HepG2 (cell line): ENCODE measurements around the gene OLR1. TPM values are rescaled to one million over a fixed set of nuclear protein-coding genes. Genes with fewer than 3 reads are reported as not detected.

ENCODE experiments used
- AGO2 ChIP-seq: fragments of 200-400 bp; formaldehyde crosslinking; optimal IDR thresholded peaks from 2 replicates; pipeline ENCODE3; 2017; ENCODE audit warnings: mild to moderate bottlenecking, low read depth, low read length, moderate library complexity
- CC2D1A ChIP-seq: sonication (generic); formaldehyde crosslinking; IDR thresholded peaks from 2 replicates; pipeline ENCODE4 v1.8.1; 2023; ENCODE audit warnings: mild to moderate bottlenecking, missing genetic modification reagents
- NR2F1 ChIP-seq, 2 experiments: fragments of 450-650 bp in 1 of 2; formaldehyde crosslinking in 1 of 2; IDR thresholded peaks; 2 replicates each; pipeline versions ENCODE4 v1.5.0 to v1.6.1; 2016 to 2020; ENCODE audit warnings: mild to moderate bottlenecking in 1 of 2, missing compliant biosample characterization in 1 of 2, missing genetic modification reagents in 1 of 2, moderate library complexity in 1 of 2
- RARG ChIP-seq: sonication (generic); formaldehyde crosslinking; IDR thresholded peaks from 2 replicates; pipeline ENCODE4 v1.4.0; 2020; ENCODE audit warnings: low read depth, mild to moderate bottlenecking, missing genetic modification reagents
- ZMYM3 ChIP-seq: sonication (generic); formaldehyde crosslinking; IDR thresholded peaks from 2 replicates; pipeline ENCODE4 v1.5.1; 2020; ENCODE audit warnings: mild to moderate bottlenecking, missing genetic modification reagents
- ZNF251 ChIP-seq: sonication (generic); formaldehyde crosslinking; IDR thresholded peaks from 2 replicates; pipeline ENCODE4 v1.9.0; 2021; ENCODE audit warnings: mild to moderate bottlenecking, missing genetic modification reagents
- ZNF589 ChIP-seq: sonication (generic); formaldehyde crosslinking; conservative IDR thresholded peaks from 2 replicates; pipeline ENCODE4 v1.8.0; 2022; ENCODE audit warnings: mild to moderate bottlenecking, moderate library complexity, missing genetic modification reagents
- ZNF781 ChIP-seq: sonication (generic); formaldehyde crosslinking; IDR thresholded peaks from 2 replicates; pipeline ENCODE4 v1.5.1; 2020; ENCODE audit warnings: borderline replicate concordance, mild to moderate bottlenecking, missing genetic modification reagents; ENCODE audit errors: not compliant biosample characterization
- polyA plus RNA-seq, 8 experiments: library from polyadenylated mRNA; depleted of rRNA in 3 of 8; stranded (reverse) in 7 of 8; unstranded in 1 of 8; fragments of >200 nt; fragmentation: Illumina TruSeq in 4 of 8; extraction: Trizol in 4 of 8; gene quantifications; 2 replicates each; pipeline versions ENCODE4 v1.2.1 to v1.2.3, GENCODE V29; 2011 to 2016; ENCODE audit warnings: low read depth in 4 of 8, missing spikeins in 1 of 8, mixed read lengths in 1 of 8; ENCODE audit not compliant: insufficient read depth in 1 of 8
- total RNA-seq, 5 experiments: library from RNA; depleted of rRNA; stranded (reverse); fragments of >200 nt; fragmentation: Illumina TruSeq; extraction: Trizol; gene quantifications; 2 replicates each; pipeline ENCODE4 v1.2.3, GENCODE V29; 2016; ENCODE audit warnings: low read depth in 1 of 5
- TF ChIP-seq, protein P1 (sequence below): IDR thresholded peaks from 2 replicates; pipeline ENCODE4 v1.6.1; 2016; ENCODE audit warnings: missing genetic modification reagents, missing compliant biosample characterization
- TF ChIP-seq, protein P2 (sequence below): sonication (generic); formaldehyde crosslinking; IDR thresholded peaks from 2 replicates; pipeline ENCODE4 v1.4.0; 2020; ENCODE audit warnings: missing genetic modification reagents, borderline replicate concordance
- TF ChIP-seq, protein P3 (sequence below): sonication (generic); formaldehyde crosslinking; IDR thresholded peaks from 2 replicates; pipeline ENCODE4 v1.9.0; 2022; ENCODE audit warnings: low read depth, missing genetic modification reagents
- TF ChIP-seq, protein P4 (sequence below): sonication (generic); formaldehyde crosslinking; IDR thresholded peaks from 2 replicates; pipeline ENCODE4 v1.5.1; 2020; ENCODE audit warnings: missing genetic modification reagents, mild to moderate bottlenecking, borderline replicate concordance
- TF ChIP-seq, protein P5 (sequence below): sonication (generic); formaldehyde crosslinking; IDR thresholded peaks from 2 replicates; pipeline ENCODE4 v1.4.0; 2020; ENCODE audit warnings: mild to moderate bottlenecking, low read depth, missing genetic modification reagents
- TF ChIP-seq, protein P6 (sequence below): IDR thresholded peaks from 2 replicates; pipeline ENCODE4 v1.6.1; 2012; ENCODE audit warnings: low read depth, low read length, improper control_type of control experiment

The OLR1 gene
- total and polyA plus RNA-seq, 2 of the 13 experiments (the other 11 are each of a cell fraction or from before 2014, with no cell fraction given): not detected

DNA sequence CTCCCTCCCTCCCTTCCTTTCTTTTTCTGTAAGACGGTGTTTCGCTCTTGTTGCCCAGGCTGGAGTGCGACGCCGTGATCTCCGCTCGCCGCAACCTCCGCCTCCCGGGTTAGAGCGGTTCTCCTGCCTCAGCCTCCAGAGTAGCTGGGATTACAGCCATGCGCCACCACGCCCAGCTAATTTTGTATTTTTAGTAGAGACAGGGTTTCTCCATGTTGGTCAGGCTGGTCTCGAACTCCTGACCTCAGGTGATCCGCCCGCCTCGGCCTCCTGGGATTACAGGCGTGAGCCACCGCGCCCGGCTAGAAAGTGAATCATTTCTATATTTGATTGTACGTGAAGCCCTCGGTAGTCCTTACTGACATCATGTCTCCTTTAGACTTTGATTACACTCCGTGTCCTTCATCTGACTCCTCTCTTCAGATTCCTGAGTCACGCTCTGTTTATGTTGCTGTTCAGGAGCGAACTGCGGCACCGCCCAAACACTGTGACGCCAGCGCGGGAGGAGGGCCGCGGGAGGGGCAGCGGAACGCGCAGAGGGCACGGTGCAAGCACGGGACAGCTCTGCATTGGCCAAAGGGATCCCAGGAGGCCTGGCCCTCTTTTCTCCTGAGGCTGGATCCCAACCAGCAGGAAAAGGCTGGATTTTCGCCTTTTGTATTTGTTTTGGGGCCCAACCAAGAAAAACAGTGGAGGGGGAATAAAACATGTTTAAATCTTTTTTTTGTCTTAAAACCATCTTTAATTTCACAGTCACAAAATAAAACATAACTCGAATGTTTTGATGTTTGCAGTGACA lies 40.2 kb upstream of the OLR1 start (continued):
- TF ChIP-seq, protein P1, sequence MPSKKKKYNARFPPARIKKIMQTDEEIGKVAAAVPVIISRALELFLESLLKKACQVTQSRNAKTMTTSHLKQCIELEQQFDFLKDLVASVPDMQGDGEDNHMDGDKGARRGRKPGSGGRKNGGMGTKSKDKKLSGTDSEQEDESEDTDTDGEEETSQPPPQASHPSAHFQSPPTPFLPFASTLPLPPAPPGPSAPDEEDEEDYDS: peak; percentile 62; the same call in 1 of the 2 replicates
- TF ChIP-seq, protein P2, sequence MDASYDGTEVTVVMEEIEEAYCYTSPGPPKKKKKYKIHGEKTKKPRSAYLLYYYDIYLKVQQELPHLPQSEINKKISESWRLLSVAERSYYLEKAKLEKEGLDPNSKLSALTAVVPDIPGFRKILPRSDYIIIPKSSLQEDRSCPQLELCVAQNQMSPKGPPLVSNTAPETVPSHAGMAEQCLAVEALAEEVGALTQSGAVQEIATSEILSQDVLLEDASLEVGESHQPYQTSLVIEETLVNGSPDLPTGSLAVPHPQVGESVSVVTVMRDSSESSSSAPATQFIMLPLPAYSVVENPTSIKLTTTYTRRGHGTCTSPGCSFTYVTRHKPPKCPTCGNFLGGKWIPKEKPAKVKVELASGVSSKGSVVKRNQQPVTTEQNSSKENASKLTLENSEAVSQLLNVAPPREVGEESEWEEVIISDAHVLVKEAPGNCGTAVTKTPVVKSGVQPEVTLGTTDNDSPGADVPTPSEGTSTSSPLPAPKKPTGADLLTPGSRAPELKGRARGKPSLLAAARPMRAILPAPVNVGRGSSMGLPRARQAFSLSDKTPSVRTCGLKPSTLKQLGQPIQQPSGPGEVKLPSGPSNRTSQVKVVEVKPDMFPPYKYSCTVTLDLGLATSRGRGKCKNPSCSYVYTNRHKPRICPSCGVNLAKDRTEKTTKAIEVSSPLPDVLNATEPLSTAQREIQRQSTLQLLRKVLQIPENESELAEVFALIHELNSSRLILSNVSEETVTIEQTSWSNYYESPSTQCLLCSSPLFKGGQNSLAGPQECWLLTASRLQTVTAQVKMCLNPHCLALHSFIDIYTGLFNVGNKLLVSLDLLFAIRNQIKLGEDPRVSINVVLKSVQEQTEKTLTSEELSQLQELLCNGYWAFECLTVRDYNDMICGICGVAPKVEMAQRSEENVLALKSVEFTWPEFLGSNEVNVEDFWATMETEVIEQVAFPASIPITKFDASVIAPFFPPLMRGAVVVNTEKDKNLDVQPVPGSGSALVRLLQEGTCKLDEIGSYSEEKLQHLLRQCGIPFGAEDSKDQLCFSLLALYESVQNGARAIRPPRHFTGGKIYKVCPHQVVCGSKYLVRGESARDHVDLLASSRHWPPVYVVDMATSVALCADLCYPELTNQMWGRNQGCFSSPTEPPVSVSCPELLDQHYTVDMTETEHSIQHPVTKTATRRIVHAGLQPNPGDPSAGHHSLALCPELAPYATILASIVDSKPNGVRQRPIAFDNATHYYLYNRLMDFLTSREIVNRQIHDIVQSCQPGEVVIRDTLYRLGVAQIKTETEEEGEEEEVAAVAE: 0 out of 2 replicates have a peak, but pooled peaks have one; percentile 25
- TF ChIP-seq AGO2: no peak
- peak; percentile 43 for TF ChIP-seq ZNF781 (CRISPR knock-in tag)
- TF ChIP-seq CC2D1A: no peak
- TF ChIP-seq, protein P3, sequence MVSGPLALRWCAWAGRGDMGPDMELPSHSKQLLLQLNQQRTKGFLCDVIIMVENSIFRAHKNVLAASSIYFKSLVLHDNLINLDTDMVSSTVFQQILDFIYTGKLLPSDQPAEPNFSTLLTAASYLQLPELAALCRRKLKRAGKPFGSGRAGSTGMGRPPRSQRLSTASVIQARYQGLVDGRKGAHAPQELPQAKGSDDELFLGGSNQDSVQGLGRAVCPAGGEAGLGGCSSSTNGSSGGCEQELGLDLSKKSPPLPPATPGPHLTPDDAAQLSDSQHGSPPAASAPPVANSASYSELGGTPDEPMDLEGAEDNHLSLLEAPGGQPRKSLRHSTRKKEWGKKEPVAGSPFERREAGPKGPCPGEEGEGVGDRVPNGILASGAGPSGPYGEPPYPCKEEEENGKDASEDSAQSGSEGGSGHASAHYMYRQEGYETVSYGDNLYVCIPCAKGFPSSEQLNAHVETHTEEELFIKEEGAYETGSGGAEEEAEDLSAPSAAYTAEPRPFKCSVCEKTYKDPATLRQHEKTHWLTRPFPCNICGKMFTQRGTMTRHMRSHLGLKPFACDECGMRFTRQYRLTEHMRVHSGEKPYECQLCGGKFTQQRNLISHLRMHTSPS (CRISPR knock-in tag): no peak
- TF ChIP-seq ZNF251 (CRISPR knock-in tag): no peak
- TF ChIP-seq RARG: no peak
- TF ChIP-seq, protein P4, sequence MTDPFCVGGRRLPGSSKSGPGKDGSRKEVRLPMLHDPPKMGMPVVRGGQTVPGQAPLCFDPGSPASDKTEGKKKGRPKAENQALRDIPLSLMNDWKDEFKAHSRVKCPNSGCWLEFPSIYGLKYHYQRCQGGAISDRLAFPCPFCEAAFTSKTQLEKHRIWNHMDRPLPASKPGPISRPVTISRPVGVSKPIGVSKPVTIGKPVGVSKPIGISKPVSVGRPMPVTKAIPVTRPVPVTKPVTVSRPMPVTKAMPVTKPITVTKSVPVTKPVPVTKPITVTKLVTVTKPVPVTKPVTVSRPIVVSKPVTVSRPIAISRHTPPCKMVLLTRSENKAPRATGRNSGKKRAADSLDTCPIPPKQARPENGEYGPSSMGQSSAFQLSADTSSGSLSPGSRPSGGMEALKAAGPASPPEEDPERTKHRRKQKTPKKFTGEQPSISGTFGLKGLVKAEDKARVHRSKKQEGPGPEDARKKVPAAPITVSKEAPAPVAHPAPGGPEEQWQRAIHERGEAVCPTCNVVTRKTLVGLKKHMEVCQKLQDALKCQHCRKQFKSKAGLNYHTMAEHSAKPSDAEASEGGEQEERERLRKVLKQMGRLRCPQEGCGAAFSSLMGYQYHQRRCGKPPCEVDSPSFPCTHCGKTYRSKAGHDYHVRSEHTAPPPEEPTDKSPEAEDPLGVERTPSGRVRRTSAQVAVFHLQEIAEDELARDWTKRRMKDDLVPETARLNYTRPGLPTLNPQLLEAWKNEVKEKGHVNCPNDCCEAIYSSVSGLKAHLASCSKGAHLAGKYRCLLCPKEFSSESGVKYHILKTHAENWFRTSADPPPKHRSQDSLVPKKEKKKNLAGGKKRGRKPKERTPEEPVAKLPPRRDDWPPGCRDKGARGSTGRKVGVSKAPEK (CRISPR knock-in tag): no peak
- no peak for TF ChIP-seq ZNF589 (CRISPR knock-in tag)
- TF ChIP-seq, protein P5, sequence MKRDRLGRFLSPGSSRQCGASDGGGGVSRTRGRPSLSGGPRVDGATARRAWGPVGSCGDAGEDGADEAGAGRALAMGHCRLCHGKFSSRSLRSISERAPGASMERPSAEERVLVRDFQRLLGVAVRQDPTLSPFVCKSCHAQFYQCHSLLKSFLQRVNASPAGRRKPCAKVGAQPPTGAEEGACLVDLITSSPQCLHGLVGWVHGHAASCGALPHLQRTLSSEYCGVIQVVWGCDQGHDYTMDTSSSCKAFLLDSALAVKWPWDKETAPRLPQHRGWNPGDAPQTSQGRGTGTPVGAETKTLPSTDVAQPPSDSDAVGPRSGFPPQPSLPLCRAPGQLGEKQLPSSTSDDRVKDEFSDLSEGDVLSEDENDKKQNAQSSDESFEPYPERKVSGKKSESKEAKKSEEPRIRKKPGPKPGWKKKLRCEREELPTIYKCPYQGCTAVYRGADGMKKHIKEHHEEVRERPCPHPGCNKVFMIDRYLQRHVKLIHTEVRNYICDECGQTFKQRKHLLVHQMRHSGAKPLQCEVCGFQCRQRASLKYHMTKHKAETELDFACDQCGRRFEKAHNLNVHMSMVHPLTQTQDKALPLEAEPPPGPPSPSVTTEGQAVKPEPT: no peak
- TF ChIP-seq, protein P6, sequence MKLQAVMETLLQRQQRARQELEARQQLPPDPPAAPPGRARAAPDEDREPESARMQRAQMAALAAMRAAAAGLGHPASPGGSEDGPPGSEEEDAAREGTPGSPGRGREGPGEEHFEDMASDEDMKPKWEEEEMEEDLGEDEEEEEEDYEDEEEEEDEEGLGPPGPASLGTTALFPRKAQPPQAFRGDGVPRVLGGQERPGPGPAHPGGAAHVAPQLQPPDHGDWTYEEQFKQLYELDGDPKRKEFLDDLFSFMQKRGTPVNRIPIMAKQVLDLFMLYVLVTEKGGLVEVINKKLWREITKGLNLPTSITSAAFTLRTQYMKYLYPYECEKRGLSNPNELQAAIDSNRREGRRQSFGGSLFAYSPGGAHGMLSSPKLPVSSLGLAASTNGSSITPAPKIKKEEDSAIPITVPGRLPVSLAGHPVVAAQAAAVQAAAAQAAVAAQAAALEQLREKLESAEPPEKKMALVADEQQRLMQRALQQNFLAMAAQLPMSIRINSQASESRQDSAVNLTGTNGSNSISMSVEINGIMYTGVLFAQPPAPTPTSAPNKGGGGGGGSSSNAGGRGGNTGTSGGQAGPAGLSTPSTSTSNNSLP: peak; percentile 88
- no peak for TF ChIP-seq NR2F1 (CRISPR knock-in tag; IDR thresholded peaks at IDR 0.05)
- peak; percentile 71 for TF ChIP-seq ZMYM3
